HCT116 (cell line): ENCODE data around the gene PRKCA. TPM values are rescaled to one million over a fixed set of nuclear protein-coding genes. Genes with fewer than 3 reads are reported as not detected.

Experiments
- ATAC-seq: fragments of 200-7000 bp; cut with Tn5 transposase; 2 replicates; pipeline ENCODE4 v1.9.1; 2020; ENCODE audit warnings: mild to moderate bottlenecking, moderate library complexity
- BruUV-seq: library from RNA; stranded (reverse); fragments of 400-500 nt; replicated peaks from 2 replicates; lab custom pipeline; 2021; lab: Mats Ljungman, UMichigan
- CTCF ChIA-PET: fragments of 300-600 bp; sonication (Branson Sonifier 250); formaldehyde crosslinking; loops from one replicate; lab custom pipeline; 2021; ENCODE audit warnings: antibody characterized with exemption; lab: Charles Lee
- POLR2A ChIA-PET: fragments of 300-600, 350-600 bp; sonication (Branson Sonifier 250); formaldehyde crosslinking; loops from one replicate; lab custom pipeline; 2021; ENCODE audit warnings: antibody characterized with exemption; lab: Charles Lee
- RAD21 ChIA-PET, 2 experiments: fragments of 300-600 bp; sonication (Branson Sonifier 250); formaldehyde crosslinking; loops; one replicate each; lab custom pipeline; 2023; ENCODE audit warnings: low total read pairs in 2 of 2; ENCODE audit not compliant: uncharacterized antibody in 2 of 2, unreplicated experiment in 2 of 2, low non-redundant PET in 1 of 2; lab: Charles Lee
- DNase-seq: peaks from one replicate; pipeline ENCODE4 v3.0.0-alpha.2; 2010; ENCODE audit warnings: low read depth, low spot score
- H2AFZ ChIP-seq: fragments of 200-600 bp; shearing (Covaris generic), sonication (generic); 2 replicates; pipeline ENCODE4 v1.6.1; 2017; ENCODE audit warnings: low read depth, mixed run types, mixed read lengths, antibody characterized with exemption, low read length; ENCODE audit not compliant: poor library complexity, severe bottlenecking
- H3K27ac ChIP-seq: 2 replicates; pipeline ENCODE4 v1.5.1; 2012; ENCODE audit warnings: low read depth, low read length
- H3K27me3 ChIP-seq: fragments of 200-600 bp; sonication (generic); 2 replicates; pipeline ENCODE4 v1.6.1; 2016; ENCODE audit warnings: mixed run types, low read length, mixed read lengths; ENCODE audit not compliant: insufficient read depth
- H3K36me3 ChIP-seq, 2 experiments: fragments of 200-500 bp in 1 of 2; fragments of 200-600 bp in 1 of 2; sonication (Bioruptor generic) in 1 of 2; sonication (generic) in 1 of 2; 2 replicates each; pipeline versions ENCODE4 v1.5.1 to v1.6.1; 2014 to 2016; ENCODE audit warnings: low read length in 2 of 2, inconsistent platforms in 1 of 2, mixed read lengths in 1 of 2, mixed run types in 1 of 2; ENCODE audit not compliant: insufficient read depth in 2 of 2, control insufficient read depth in 1 of 2
- H3K4me1 ChIP-seq, 2 experiments: fragments of 200-600 bp in 1 of 2; sonication (generic) in 1 of 2; 2 replicates each; pipeline versions ENCODE4 v1.5.1 to v1.6.1; 2012 to 2017; ENCODE audit warnings: low read length in 2 of 2, inconsistent platforms in 1 of 2, mild to moderate bottlenecking in 1 of 2, mixed read lengths in 1 of 2, mixed run types in 1 of 2, moderate library complexity in 1 of 2; ENCODE audit not compliant: insufficient read depth in 2 of 2, control insufficient read depth in 1 of 2
- H3K4me2 ChIP-seq: fragments of 200-600 bp; sonication (generic); 2 replicates; pipeline ENCODE4 v1.6.1; 2017; ENCODE audit warnings: mixed run types, low read length, mixed read lengths
- H3K4me3 ChIP-seq, 2 experiments: fragments of 200-600 bp in 1 of 2; sonication (generic) in 1 of 2; replicated peaks in 1 of 2; 2 replicates each; pipeline ENCODE4 v1.5.1; 2011 to 2016; ENCODE audit warnings: low read length in 2 of 2, control low read depth in 1 of 2, low read depth in 1 of 2, mild to moderate bottlenecking in 1 of 2, mixed read lengths in 1 of 2, mixed run types in 1 of 2
- H3K79me2 ChIP-seq: fragments of 200-600 bp; sonication (generic); 2 replicates; pipeline ENCODE4 v1.6.1; 2017; ENCODE audit warnings: mild to moderate bottlenecking, mixed run types, low read length, moderate library complexity, mixed read lengths; ENCODE audit not compliant: insufficient read depth
- H3K9ac ChIP-seq: fragments of 200-600 bp; sonication (generic); 2 replicates; pipeline ENCODE4 v1.6.1; 2016; ENCODE audit warnings: low read length, mixed read lengths
- H3K9me2 ChIP-seq: fragments of 200-600 bp; sonication (generic), shearing (Covaris generic); 2 replicates; pipeline ENCODE4 v1.6.1; 2017; ENCODE audit warnings: mixed run types, mild to moderate bottlenecking, moderate library complexity; ENCODE audit not compliant: insufficient read depth
- H3K9me3 ChIP-seq, 2 experiments: fragments of 200-500 bp in 1 of 2; fragments of 200-600 bp in 1 of 2; sonication (Bioruptor generic) in 1 of 2; sonication (generic) in 1 of 2; 2 replicates each; pipeline ENCODE4 v1.6.1; 2014 to 2017; ENCODE audit warnings: low read length in 2 of 2, mixed read lengths in 2 of 2, inconsistent platforms in 1 of 2, low read depth in 1 of 2, mild to moderate bottlenecking in 1 of 2, mixed run types in 1 of 2, moderate library complexity in 1 of 2; ENCODE audit not compliant: control insufficient read depth in 1 of 2, insufficient read depth in 1 of 2
- H4K20me1 ChIP-seq: fragments of 200-600 bp; sonication (generic), shearing (Covaris generic); 2 replicates; pipeline ENCODE4 v1.6.1; 2017; ENCODE audit warnings: mixed run types, mild to moderate bottlenecking, moderate library complexity; ENCODE audit not compliant: insufficient read depth
- CBX3 ChIP-seq: IDR thresholded peaks from 2 replicates; pipeline ENCODE4 v1.6.1; 2012; ENCODE audit warnings: low read depth
- CEBPB ChIP-seq: IDR thresholded peaks from 2 replicates; pipeline ENCODE4 v1.6.1; 2012; ENCODE audit warnings: low read depth
- ELF1 ChIP-seq: IDR thresholded peaks from 2 replicates; pipeline ENCODE4 v1.6.1; 2012; ENCODE audit warnings: low read depth, borderline replicate concordance
- EZH2 ChIP-seq: fragments of 200-600 bp; sonication (generic); IDR thresholded peaks from 2 replicates; pipeline ENCODE4 v1.6.1; 2017; ENCODE audit warnings: antibody characterized with exemption, mixed run types
- FOSL1 ChIP-seq: IDR thresholded peaks from 2 replicates; pipeline ENCODE4 v1.6.1; 2012; ENCODE audit warnings: low read depth
- MAX ChIP-seq: IDR thresholded peaks from 2 replicates; pipeline ENCODE4 v1.6.1; 2012
- POLR2A ChIP-seq: IDR thresholded peaks from 2 replicates; pipeline ENCODE4 v1.7.0; 2011; ENCODE audit warnings: borderline replicate concordance; ENCODE audit not compliant: insufficient read depth, insufficient read length; ENCODE audit errors: extremely low read depth
- REST ChIP-seq: IDR thresholded peaks from 2 replicates; pipeline ENCODE4 v1.6.1; 2012; ENCODE audit warnings: low read depth
- SRF ChIP-seq: IDR thresholded peaks from 2 replicates; pipeline ENCODE4 v1.6.1; 2012; ENCODE audit warnings: low read depth
- TCF7L2 ChIP-seq: IDR thresholded peaks from 2 replicates; pipeline ENCODE4 v1.7.0; 2011; ENCODE audit warnings: borderline replicate concordance, inconsistent platforms; ENCODE audit not compliant: insufficient read depth, insufficient read length; ENCODE audit errors: extremely low read depth
- ZFX ChIP-seq: fragments of 450-650 bp; IDR thresholded peaks from 2 replicates; pipeline ENCODE4 v1.6.1; 2017
- intact Hi-C: fragments of 100-400 bp; cut with micrococcal nuclease; formaldehyde crosslinking; loops from 2 replicates; pipeline ENCODE4 v1.10.0; 2022
- total RNA-seq: library from RNA; stranded (reverse); gene quantifications from one replicate; pipeline ENCODE4 v1.2.1, GENCODE V29; 2021; ENCODE audit not compliant: unreplicated experiment
- TF ChIP-seq, protein P1 (sequence below): IDR thresholded peaks from 2 replicates; pipeline ENCODE4 v1.6.1; 2012
- TF ChIP-seq, protein P2 (sequence below), 3 experiments: fragments of 200-600 bp in 1 of 3; sonication (generic) in 1 of 3; IDR thresholded peaks in 2 of 3; conservative IDR thresholded peaks in 1 of 3; 2 replicates each; pipeline ENCODE4 v1.5.1; 2012 to 2017; ENCODE audit warnings: low read depth in 2 of 3, low read length in 2 of 3, antibody characterized with exemption in 1 of 3, borderline replicate concordance in 1 of 3, control low read depth in 1 of 3, mild to moderate bottlenecking in 1 of 3, mixed read lengths in 1 of 3, mixed run types in 1 of 3, moderate library complexity in 1 of 3; ENCODE audit not compliant: insufficient read depth in 1 of 3

Gene PRKCA
- total RNA-seq, 1 experiment from 2014 or later: 18.8 TPM

DNA sequence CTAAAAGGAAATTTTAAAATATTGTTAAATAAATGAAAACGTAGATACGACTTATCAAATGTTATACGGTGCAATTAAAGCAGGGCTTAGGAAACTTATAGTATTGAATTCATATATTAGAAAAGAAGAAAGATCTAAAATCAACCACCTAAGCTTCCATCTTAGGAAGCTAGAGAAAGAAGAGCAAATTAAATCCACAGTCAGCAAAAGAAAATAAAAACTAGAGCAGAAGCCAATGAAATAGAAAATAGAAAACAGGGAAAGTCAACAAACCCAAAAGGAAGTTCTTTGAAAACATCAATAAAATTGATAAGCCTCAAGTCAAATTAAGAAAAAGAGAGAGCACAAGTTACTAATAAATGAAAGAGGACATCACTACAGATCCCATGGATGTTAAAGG, 457.9 kb downstream of the PRKCA start:
- RAD21 ChIA-PET: no interaction called here
- intact Hi-C loops: no loop called here
- H3K4me3 ChIP-seq: no peak overlapping the region
- H3K4me1 ChIP-seq: peaks cover 6 to 7% of the 10 kb centered on the region in 2 experiments
- CTCF ChIA-PET: no interaction called here
- H3K36me3 ChIP-seq: no peaks in the 10 kb centered on the region
- H3K9me2 ChIP-seq: no peaks in the 10 kb centered on the region
- H4K20me1 ChIP-seq: no peaks in the 10 kb centered on the region
- BruUV-seq: no TSS peak
- ATAC-seq (no peak), DNase-seq (no peak)
- no peaks in the 10 kb centered on the region for H3K27me3 ChIP-seq
- no peaks in the 10 kb centered on the region for H3K79me2 ChIP-seq
- POLR2A ChIA-PET: no interaction called here
- no peaks in the 10 kb centered on the region for H3K9me3 ChIP-seq
- TF ChIP-seq EZH2 (no peak), REST (no peak), CEBPB (no peak), CBX3 (no peak), MAX (no peak), POLR2A (no peak), ELF1 (no peak), ZFX (no peak), SRF (no peak), FOSL1 (no peak), TCF7L2 (no peak)
- TF ChIP-seq, protein P1, sequence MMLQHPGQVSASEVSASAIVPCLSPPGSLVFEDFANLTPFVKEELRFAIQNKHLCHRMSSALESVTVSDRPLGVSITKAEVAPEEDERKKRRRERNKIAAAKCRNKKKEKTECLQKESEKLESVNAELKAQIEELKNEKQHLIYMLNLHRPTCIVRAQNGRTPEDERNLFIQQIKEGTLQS: no peak
- TF ChIP-seq, protein P2, sequence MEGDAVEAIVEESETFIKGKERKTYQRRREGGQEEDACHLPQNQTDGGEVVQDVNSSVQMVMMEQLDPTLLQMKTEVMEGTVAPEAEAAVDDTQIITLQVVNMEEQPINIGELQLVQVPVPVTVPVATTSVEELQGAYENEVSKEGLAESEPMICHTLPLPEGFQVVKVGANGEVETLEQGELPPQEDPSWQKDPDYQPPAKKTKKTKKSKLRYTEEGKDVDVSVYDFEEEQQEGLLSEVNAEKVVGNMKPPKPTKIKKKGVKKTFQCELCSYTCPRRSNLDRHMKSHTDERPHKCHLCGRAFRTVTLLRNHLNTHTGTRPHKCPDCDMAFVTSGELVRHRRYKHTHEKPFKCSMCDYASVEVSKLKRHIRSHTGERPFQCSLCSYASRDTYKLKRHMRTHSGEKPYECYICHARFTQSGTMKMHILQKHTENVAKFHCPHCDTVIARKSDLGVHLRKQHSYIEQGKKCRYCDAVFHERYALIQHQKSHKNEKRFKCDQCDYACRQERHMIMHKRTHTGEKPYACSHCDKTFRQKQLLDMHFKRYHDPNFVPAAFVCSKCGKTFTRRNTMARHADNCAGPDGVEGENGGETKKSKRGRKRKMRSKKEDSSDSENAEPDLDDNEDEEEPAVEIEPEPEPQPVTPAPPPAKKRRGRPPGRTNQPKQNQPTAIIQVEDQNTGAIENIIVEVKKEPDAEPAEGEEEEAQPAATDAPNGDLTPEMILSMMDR (IDR thresholded peaks at IDR 0.05 in 2 of 3, conservative IDR thresholded peaks at IDR 0.05 in 1 of 3; ENCODE audit: borderline replicate concordance in 1 of 3, insufficient read depth in 1 of 3, low read depth in 2 of 3, low read length in 2 of 3): no peak
- no peak overlapping the region for H2AFZ ChIP-seq
- no peak overlapping the region for H3K27ac ChIP-seq
- H3K4me2 ChIP-seq: no peak overlapping the region
- H3K9ac ChIP-seq: no peak overlapping the region
